GM18508 (cell line): Measurements from ENCODE around the gene MISP3.
"Not testable (repeated sequence)": the region's sequence is repeated elsewhere in the genome, so short reads cannot be mapped to it uniquely, and the experiment has no call there.

Experiments
- ATAC-seq: cut with Tn5 transposase; IDR thresholded peaks from one replicate; pipeline ENCODE4 v1.9.1; 2021; ENCODE audit warnings: moderate number of reproducible peaks; ENCODE audit not compliant: insufficient read depth, unreplicated experiment

Gene MISP3

DNA sequence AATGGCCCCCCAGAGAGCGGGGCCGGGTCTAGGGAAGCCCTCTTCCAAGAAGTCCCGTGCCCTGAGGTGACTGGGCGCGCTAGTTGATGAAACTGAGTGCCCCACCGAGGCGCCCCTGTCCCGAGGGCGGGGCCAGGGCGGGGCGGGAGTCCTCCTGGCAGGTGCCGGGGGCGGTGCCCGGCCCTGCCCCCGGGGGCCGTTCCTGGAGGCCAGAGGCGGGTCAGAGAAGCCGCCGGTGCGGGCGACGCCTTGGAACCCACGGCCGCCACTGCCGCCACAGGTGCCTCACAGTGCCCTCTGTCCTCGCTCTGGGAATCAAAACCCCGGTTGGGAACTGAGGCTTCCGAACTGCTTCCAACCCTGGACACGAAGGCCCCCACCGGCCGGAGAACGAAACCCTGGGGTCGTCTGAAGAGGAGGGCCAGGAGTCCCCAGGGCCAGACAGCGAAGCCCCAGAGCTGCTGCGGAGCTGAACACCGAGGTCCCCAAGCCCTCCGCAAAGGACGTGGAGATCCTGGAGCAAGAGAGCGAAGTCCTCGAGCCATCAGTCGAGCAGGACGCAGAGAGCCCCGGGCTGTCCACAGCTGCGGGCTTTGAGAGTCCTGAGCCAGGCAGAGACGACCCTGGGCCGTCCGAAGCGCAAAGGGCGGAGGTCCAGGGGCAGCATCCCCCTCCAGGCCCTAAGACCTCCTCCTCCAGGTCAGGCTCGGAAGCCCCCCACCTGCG lies at the start of gene MISP3:
Gene MISP3 (plus strand): TSS at position 252 of the 726 bp plus-strand sequence. CDS start 524 bp downstream, outside the sequence.
- ATAC-seq: no peak

DNA sequence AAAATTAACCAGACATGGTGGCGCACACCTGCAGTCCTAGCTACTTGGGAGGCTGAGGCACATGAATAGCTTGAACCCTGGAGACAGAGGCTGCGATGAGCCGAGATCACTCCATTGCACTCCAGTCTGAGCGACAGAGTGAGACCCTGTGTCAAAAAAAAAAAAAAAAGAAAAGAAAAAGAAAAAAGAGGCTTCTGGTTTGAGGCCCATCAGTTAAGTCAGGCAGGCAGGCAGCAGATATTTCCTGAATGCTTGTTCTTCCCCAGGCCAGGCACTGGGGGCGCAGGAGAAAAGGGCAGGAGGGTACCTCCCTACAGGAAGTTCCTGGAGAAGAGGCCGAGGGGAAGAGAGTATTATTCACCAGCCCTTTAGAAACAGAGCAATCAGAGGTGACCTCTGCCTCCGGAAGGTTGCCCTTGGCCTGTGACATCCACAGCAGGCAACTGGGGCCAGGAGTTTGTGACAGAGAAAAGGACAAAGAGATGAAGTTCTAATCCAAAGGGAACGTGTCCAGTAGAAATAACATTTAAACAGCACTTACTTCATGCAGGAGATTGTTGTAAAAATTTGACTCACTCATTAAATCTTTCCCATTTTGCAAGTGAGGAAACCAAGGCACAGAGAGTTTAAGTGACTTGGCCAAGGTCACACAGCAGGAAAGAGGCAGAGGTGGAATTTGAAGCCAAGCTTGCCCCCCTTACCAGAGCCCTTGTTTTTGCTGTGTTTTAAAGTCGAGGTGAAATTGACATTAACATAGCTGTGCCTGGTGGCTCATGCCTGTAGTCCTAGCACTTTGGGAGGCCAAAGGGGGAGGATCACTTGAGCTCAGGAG lies 49.0 kb upstream of the MISP3 start:
- ATAC-seq: no peak

DNA sequence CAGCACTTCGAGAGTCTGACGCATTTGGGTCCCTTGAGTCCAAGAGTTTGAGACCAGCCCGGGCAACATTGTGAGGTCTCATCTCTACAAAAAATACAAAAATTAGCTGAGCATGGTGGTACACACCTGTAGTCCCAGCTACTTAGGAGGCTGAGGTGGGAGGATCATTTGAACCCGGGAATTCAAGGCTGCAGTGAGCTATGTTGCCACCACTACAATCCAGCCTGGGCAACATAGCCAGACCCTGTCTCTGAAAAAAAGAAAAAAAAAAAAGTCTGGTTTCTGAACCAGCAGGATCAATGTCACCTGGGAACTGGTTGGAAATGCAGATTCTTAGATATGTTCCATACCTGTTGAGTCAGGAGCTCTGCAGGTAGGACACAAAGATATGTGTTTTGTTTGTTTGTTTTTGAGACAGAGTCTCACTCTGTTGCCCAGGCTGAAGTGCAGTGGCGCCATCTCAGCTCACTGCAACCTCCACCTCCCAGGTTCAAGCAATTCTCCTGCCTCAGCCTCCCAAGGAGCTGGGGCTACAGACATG lies 45.9 kb upstream of the MISP3 start:
- not testable (repeated sequence) for ATAC-seq

DNA sequence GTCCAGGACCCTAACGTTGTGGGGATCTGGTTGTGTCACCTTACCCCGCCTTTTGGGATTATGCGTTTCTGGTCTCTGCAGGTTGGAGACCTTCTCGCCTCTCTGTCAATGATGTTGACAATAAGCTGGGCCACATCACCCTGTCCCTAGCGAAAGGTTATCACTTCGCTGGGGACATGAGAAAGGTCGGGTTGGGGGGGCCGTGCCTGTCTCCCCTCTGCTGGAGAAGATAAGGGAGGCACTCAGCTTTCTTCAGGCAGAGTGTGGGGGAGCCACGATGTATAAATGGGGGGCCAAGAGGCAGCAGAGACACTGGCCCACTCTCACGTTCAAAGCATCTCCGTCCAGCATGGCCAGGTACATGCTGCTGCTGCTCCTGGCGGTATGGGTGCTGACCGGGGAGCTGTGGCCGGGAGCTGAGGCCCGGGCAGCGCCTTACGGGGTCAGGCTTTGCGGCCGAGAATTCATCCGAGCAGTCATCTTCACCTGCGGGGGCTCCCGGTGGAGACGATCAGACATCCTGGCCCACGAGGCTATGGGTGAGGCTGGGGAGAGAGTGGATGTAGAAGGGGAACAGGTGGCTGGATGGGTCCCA lies 44.6 kb upstream of the MISP3 start, which contains the start of gene RLN3:
Gene RLN3 (plus strand): TSS at position 293 of the 595 bp plus-strand sequence. CDS start 57 bp downstream, at position 350.
- no peak for ATAC-seq

DNA sequence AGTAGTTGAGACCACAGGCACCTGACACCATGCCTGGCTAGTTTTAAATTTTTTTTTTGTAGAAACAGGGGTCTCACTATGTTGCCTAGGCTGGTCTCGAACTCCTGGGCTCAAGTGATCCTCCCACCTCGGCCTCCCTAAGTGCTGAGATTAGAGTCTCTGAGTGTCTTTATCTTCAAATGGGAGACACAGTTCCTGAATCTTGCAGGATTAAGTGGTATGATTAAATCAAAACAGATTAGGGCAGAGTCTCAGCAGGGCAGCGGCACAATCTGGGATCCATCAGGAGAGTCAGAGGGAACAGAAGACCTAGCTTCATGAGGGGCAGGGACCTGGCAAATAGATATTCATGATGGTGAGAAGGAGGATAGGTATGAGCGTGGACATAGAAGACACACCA lies 43.7 kb upstream of the MISP3 start:
- ATAC-seq: no peak

DNA sequence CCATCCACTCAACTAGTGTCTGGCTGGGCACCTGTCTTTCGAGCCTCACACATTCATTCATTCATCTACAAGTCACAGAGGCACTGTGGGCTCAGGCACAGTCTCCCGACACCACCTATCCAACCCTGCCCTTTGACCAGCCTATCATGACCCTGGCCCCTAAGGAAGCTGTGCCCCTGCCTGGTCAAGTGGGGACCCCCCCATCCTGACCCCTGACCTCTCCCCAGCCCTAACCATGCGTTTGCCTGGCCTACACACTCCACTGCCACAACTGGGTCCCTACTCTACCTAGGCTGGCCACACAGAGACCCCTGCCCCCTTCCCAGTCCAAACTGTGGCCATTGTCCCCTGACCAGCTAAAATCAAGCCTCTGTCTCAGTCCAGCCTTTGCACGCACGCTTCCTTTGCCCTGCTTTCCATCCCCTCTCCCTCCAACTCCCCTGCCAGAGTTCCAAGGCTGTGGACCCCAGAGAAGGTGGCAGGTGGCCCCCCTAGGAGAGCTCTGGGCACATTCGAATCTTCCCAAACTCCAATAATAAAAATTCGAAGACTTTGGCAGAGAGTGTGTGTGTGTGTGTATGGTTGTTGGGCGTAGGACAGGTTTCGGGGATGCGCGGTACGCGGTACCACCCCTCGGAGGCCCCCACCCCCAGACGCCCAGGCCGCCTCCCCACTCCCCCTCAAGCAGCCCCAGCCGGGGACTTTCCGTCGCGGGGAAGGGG lies 41.4 kb upstream of the MISP3 start:
- no peak for ATAC-seq

- ATAC-seq: no peak
Observed at GRCh38 chr19:14031719-14032480, 40.7 kb upstream of the MISP3 start, which contains the start of gene IL27RA. Gene IL27RA, plus strand, starts transcription at chr19:14031762. Its CDS starts 111 bp downstream, at chr19:14031873.

DNA sequence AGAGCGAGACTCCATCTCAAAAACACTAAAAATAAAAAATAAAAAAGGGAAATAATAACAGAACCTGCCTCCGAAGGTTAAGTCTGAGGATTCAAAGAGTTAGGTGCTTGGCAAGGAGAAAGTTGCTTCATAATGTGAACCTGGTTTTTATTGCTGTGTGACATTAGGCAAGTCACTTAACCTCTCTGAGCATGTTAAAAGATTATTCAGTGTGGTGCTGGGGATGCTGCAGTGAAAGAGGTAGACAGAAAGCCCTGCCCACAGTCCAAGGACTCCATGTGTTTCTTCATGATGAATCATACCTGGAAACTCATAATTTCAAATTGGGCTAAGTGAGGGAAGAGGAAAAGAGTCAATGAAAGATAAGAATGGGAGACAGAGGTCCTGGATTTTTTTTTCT lies 38.6 kb upstream of the MISP3 start:
- no peak for ATAC-seq

- not testable (repeated sequence) for ATAC-seq
Observed at GRCh38 chr19:14035159-14035558, 37.4 kb upstream of the MISP3 start.

DNA sequence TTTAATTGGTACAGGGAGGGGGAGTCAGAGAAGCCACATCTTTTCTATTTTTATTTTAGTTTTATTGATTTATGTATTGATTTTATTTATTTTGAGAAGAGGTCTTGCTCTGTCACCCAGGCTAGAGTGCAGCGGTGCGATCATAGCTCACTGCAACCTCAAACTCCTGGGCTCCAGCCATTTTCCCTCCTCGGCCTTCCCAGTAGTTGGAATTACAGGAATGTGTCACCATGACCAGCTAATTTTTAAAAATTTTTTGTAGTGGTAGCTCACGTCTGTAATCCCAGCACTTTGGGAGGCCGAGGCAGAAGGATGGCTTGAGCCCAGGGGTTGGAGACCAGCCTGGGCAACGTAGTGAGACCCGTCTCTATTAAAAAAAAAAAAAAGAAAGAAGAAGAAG lies 36.9 kb upstream of the MISP3 start:
- ATAC-seq: no peak

DNA sequence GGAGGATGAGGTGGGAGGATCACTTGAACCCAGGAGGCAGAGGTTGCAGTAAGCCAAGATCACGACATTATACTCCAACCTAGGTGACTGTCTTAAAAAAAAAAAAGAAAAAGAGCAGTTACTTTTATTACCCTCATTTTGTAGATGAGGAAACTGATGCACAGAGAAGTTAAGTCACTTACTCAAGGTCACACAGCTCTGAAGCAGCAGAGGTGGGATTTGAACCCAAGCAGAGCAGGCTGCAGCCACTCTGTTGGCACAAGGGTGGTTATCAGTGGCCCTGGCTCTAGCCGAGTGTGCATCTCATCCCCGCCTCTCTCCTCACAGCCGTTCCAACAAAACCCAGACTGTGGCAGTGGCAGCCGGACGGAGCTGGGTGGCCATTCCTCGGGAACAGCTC lies 33.4 kb upstream of the MISP3 start:
- ATAC-seq: no peak

DNA sequence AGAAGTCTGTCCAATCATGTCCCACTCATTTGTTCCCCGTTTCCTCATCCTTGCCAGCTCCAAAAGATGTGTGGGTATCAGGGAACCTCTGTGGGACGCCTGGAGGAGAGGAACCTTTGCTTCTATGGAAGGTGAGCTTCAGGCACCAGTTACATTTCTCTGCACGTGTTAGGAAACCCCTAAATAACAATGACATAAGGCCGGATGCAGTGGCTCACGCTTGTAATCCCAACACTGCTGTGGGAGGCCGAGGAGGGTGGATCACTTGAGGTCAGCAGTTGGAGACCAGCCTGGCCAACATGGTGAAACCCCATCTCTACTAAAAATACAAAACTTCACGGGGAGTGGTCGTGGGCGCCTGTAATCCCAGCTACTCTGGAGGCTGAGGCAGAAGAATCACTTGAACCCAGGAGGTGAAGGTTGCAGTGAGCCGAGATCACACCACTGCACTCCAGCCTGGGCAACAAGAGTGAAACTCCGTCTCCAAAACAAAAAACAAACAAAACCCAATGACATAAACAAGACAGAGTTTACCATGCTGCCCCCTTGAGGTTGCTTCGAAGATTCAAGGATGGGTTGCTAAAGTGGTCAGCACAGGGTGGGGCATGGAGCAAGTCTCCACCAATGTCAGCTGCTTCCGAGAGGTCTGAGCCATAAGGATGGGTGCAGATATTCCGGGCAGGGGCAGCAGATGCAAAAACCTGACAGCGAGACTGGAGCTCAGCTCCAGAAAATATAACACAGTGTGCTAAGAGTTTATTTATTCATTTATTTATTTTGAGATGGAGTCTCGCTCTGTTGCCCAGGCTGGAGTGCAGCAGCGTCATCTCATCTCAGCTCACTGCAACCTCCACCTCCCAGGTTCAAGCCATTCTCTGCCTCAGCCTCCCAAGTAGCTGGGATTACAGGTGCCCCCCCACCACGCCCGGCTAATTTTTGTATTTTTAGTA lies 29.7 kb upstream of the MISP3 start:
- not testable (repeated sequence) for ATAC-seq

DNA sequence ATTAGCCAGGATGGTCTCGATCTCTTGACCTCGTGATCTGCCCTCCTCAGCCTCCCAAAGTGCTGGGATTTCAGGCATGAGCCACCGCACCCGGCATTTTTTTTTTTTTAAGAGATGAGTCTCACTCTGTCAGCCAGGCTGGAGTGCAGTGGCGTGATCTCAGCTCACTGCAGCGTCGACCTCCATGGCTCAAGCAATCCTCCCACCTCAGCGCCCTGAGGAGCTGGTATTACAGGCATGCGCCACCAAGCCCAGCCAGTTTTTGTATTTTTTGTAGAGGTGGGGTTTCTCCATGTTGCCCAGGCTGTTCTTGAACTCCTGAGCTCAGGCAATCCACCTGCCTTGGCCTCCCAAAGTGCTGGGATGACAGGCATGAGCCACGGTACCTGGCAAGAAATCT lies 24.7 kb upstream of the MISP3 start:
- ATAC-seq: not testable (repeated sequence)

- no peak for ATAC-seq
Observed at GRCh38 chr19:14048443-14049153, 24.0 kb upstream of the MISP3 start.

- no peak for ATAC-seq
Observed at GRCh38 chr19:14050512-14050911, 22.1 kb upstream of the MISP3 start.

DNA sequence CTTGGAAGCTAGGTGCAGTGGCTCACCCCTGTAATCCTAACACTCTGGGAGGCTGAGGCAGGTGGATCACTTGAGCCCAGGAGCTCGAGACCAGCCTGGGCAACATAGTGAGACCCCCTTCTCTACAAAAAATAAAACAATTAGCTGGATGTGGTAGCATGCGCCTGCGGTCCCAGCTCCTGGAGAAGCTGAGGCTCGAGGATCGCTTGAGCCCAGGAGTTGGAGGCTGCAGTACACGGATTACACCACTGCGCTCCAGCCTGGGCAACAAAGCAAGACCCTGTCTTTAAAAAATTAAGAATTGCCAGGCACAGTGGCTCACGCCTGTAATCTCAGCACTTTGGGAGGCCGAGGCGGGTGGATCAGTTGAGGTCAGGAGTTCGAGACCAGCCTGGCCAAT lies 21.6 kb upstream of the MISP3 start:
- ATAC-seq: not testable (repeated sequence)

- ATAC-seq: no peak
Observed at GRCh38 chr19:14051980-14052379, 20.6 kb upstream of the MISP3 start.

GRCh38 chr19:14052470-14052869 lies 20.1 kb upstream of the MISP3 start:
- ATAC-seq: no peak
